ENCODE results near the gene FGFR4. TPM values are rescaled to one million over a fixed set of nuclear protein-coding genes. Genes with fewer than 3 reads are reported as not detected.

The FGFR4 gene
- total RNA-seq, 3 donors from 2014 or later = 0.98 to 3.5 (median 2.7) TPM

DNA sequence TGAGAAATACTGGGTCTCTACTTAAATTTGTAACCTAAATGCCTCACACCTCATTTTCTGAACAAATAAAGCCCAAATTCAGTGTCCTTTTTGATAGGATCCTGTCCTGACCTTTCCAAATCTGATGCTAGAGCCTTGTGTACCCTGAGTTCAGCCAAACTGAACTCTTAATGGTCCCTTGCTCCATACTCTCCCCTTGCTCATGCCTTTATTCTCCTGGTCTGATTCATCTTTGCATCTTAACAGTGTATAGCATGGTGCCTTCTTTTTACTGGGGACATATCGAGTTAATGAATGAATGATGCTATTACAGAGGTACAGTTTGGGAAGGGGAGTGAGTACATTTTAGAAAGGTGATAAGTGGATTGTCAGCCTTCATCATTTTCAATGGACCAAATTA is 56.1 kb downstream of the FGFR4 start:
- no peak for ATAC-seq
- Mint-ChIP-seq H3K27me3 (ENCODE audit: low read depth) (no peaks in the 10 kb centered on the region), H3K4me1 (ENCODE audit: low read depth) (peaks cover 31% of the 10 kb centered on the region), H3K9me3 (no peaks in the 10 kb centered on the region), H3K4me3 (no peak overlapping the region), H3K36me3 (ENCODE audit: insufficient read depth) (peaks cover 18% of the 10 kb centered on the region)
- no peak for DNase-seq

GRCh38 chr5:177146891-177147638 is 60.4 kb downstream of the FGFR4 start:
- Mint-ChIP-seq H3K4me3 (no peak overlapping the region), H3K4me1 (ENCODE audit: low read depth) (peaks cover 12% of the 10 kb centered on the region), H3K27me3 (ENCODE audit: low read depth) (no peaks in the 10 kb centered on the region), H3K36me3 (ENCODE audit: insufficient read depth) (peaks cover 9% of the 10 kb centered on the region), H3K9me3 (no peaks in the 10 kb centered on the region)
- ATAC-seq (no peak), DNase-seq (no peak)

Other genes starting within 250 kb of the FGFR4 start
- under 1 TPM in 2 of 3 donors, not detected in 1; 0.19 to 0.61 TPM for gene HK3, start 187.6 kb upstream of the FGFR4 start, total RNA-seq
- 10 to 100 TPM; 51.7 to 64.2 (median 57.1) TPM for gene UIMC1, start 80.1 kb upstream of the FGFR4 start, total RNA-seq
- gene ZNF346, start 64.2 kb upstream of the FGFR4 start, total RNA-seq = 10 to 100 TPM; 18.7 to 21.7 (median 21.3) TPM
- 10 to 100 TPM; 59.3 to 71.6 (median 67.6) TPM for gene NSD1, start 46.9 kb downstream of the FGFR4 start, total RNA-seq
- gene RAB24, start 216.8 kb downstream of the FGFR4 start, total RNA-seq = 10 to 100 TPM; 26.3 to 29.8 (median 27.5) TPM
- 100 to 1,000 TPM; 293 to 372 (median 302) TPM for gene PRELID1, start 216.9 kb downstream of the FGFR4 start, total RNA-seq
- 1 to 10 TPM; 3.7 to 5.1 (median 4.3) TPM for gene MXD3, start 225.0 kb downstream of the FGFR4 start, total RNA-seq

Measured in activated T-cell treated with anti-CD3 and anti-CD28 coated beads, Interleukin-2, amount 50 U/mL, for 4 hours (primary cell).